NK-92 treated with Interleukin-12 subunit alpha and Interleukin-12 subunit beta, amount 100 ng/mL, for 24 hours (cell line): ENCODE measurements around the gene KIFC1.
A peak's percentile ranks its signal among the peaks of the same experiment; 100 is the strongest.

Experiments
- DNase-seq: peaks from one replicate; lab custom pipeline; 2025; lab: John Stamatoyannopoulos, UW

KIFC1 gene

DNA sequence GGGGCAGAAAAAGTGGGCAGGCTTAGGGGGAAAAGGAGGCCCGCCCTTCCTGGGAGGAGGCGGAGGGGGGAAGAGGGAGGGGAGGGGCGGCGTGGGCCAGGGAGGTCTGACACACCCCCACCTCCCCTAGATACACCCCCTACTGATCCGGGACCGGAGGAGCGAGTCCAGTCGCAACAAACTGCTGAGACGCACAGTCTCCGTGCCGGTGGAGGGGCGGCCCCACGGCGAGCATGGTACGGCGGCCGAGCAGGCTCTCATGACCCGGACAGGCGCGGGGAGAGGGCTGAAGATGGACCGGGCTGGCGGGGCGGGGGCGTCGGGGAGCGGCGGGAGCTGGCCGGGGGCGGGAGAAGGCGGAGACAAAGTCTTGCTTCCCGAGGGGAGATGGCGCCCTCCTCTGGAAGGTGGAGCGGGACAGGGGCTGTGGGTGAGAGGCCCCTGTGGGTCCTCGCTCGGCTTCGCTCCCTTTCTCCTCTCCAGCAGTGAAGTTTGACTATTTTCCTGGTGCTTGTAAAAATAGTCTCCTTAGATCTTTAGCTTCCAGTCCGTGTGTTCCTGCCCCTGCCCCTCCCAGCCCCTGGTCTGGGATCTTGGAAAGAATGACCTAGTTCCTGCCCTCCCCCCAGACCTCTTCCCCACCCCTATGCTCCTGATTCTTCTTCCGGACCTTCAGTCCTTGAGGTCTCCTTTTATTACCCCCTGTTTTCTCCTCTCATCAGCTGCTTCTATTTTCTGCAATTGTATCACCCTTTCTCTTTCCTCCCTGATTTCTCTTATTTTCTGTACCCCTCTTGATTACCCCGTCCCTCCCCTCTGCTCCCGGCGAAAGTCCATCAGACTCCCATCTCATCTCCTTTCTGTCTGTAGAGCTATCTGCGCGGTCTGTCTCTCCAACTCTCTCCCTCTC, 34.3 kb downstream of the KIFC1 start:
- peak; percentile 84 for DNase-seq

DNA sequence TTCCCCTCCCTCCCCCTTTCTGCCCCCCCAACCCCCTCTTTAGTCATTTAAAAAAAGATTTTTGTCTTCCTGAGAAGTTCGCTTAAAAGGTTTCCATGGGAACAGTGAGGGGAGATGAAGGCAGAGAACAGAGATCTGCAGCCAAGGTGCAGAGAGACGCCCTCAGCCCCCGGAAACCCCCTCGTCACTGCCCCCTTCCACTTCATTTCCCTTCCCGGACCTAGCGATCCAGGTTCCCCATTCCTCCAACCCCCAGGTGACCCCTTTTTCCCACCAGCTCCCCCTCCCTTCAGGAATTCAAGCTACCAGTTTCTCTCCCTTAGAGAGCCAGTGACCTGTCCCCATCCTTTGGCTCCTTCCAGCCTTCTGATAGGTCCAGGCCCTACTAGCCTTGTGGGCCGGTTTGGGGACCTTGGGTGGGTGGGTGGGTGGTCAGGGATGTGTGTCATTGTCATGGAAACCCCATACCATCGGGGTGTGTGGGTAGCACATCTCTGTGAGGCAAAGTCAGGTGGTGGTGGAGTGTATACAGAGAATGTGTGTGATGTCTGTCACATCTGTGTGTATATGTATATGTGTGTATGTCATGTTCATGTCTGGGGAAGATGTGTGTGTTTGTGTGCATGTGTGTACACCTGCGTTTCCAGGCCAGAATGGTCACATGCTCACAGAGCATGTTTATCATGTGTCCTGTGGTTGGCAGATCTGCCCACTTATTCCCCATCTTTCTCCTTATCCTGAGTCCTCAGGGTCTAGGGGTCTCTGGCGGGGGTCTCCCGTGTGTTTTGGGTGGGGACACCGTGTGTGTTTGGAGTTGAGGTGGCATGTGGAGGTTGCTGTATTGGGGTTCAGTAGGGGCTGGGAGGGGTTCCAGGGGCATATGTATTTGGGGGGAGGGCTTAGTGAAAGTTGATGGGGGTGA, 35.2 kb downstream of the KIFC1 start:
- DNase-seq = no peak

DNA sequence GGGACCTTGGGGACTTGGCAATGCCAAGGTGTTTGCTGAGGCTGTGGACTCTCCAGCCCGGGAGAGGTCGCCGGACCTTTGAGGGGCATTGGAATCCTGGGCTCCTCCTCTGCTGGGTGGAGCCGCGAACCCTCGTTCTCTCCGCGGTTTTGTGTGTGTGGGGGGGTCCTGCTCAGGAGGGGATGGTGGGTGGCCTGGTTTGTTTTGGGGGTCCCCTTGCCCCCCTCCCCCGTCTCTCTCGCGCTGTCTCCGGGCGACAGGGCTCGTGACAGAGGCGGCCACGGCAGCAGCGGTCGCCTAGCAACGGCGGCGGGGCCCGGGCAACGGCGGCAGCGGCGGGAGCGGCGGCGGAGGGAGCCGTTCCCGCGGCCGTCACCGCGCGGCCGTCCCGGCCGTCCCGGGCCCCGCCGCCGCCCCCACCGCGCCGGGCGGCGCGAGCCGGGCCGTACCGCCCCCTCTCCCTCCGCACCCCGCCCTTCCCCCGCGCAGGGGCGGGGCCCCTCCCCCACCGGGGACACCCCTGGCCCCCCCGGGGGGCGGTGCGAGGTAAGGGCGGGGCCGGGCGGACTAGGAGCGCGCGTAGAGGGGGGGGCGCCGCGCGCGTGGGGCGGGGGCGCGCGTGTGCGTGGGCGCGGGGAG, 36.1 kb downstream of the KIFC1 start:
- no peak for DNase-seq

DNA sequence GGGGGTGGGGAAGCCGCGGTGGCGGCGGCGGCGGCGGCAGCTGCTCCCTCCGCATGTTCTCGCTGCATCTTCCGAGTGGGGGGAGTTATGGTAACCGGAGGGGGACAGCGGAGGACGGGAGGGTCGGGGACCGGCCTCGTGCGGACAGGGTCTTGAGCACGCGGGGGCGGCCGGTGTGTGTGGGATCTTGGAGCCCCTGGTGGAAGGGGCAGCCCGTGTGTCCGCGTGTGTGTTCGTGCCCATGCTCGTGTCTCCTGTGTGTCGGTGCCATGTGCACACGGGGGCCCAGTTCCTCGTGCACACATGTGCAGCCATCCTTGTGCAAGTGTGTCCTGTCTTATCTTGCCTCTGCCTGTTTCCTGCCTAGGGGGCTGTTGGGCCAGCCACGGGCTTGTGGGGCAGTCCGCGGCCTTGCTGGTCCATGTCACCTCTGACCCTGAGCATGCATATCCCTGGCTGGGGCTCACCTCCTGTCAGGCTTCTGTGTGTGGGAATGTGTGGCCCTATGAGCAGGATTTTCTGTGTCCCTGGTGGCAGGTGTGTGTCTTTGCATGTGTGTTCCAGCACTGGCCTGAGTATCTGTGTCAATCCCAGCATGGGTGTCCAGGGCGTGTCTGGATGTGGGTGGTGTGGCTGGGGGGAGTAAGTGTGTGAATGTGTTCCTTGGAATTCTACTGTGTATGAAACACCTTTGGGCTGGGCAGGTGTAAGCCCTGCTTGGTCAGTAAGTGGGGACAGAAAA, 36.8 kb downstream of the KIFC1 start:
- no peak for DNase-seq

DNA sequence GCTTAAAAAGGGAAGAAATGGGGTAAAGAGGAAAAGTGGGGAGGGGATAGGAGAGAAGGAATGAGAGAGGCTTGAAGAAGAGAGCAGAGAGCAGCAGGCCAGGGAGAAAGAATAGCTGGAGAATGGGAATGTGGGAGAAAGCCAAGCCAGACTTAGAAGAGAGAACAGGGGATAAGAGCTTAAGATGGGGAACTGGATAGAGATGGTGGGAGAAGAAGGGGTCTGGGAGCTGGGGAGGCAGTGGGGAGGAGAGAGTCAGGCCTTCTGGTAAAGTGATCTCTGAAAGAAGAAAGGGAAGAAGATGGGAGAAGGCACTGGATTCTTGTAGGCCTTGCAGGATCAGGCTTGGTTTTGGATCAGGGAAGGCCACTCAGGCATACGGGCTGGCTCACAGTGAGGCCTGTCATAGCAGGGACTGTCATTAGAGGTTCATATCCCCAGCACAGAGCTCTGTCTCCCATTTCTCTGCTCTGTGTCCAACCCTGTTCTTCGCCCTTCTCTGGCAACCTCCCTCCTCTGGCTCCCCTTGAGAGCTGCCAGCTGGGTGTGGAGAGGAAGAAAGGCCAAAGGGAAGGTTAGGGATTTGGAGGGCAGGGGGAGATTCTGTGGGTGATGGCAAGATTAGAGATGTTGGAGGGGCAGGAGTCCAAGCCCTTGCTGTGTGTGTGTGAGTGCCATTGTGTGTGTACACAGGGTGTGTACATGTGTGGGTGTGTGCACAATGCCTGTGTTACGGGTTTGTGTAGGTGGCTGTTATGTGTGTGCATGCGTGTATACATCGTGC, 37.5 kb downstream of the KIFC1 start:
- no peak for DNase-seq

DNA sequence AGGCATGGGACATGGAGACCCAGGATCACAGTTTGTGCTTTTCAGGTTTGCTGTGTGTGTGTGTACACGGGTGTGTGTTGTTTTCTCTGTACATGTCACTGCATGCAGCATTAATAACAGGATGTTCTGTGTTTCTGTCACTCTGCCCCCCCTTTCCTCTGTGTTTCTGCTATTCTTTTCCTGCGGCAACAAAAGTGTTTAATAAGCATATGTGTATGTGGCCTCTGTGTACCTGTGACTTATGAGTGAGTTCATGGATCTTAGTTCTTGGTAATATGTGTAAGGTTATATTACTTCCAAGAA, 38.1 kb downstream of the KIFC1 start:
- DNase-seq = no peak

DNA sequence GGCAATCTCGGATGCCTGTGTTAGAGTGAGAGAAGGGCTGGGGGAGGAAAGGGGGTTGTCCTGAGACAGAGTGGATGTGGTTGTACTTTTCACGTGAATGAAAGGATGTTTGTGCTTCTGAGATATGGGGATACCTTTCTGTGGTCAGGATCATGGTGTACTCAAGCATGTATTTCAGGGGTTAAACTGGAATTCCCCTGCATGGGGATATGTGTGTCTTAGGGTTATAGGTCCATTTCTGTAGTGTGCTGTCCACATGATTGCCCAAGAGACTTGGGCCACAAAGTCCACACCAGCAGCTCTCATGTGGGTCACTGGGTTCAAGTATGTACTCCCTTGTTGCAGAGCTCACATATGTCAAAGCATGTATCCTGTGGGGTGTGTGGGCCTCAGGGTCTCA, 38.7 kb downstream of the KIFC1 start:
- DNase-seq = no peak

DNA sequence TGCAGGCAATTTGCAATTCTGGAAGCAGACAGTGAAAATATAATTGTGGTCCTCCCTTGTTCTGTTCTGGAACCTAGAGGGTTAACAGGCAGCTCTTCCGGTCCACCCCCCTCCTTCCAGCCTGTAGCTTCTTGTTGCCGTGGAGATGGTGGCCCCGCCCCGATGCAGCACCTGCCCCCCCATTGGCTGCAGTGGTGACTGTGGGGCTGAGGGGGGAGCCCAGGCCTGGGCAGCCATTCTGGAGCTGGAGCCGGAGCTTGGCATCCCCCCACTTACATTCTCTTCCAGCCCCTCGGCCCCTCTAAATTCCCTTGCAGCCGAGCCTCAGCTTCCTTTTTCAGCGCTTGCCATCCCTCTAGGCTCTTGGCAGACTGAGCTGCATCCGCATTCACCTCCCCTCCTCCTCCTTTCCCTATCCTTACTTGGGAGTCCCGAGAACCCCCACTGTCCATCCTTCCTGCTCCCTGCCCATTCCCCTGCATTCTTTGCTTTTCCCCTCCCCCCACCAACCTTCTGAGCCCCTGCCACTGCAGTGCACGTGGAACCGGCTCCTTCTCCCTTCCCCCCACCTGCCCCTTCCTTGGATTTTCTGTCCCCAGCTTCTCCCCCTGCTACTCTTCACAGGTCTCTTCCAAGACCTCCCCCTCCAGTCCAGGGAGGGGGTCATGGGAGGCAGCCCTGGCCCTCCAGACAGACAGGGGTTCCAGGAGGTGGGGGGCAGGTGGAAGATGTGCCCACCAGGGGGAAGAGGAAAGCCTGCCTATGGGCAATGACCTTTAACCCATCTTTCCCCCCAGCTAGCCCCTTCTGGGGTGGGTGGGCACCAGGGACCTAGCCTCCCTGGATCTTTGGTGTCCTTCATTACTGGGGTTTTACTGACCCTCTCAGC, 39.6 kb downstream of the KIFC1 start:
- peak; percentile 75 for DNase-seq

DNA sequence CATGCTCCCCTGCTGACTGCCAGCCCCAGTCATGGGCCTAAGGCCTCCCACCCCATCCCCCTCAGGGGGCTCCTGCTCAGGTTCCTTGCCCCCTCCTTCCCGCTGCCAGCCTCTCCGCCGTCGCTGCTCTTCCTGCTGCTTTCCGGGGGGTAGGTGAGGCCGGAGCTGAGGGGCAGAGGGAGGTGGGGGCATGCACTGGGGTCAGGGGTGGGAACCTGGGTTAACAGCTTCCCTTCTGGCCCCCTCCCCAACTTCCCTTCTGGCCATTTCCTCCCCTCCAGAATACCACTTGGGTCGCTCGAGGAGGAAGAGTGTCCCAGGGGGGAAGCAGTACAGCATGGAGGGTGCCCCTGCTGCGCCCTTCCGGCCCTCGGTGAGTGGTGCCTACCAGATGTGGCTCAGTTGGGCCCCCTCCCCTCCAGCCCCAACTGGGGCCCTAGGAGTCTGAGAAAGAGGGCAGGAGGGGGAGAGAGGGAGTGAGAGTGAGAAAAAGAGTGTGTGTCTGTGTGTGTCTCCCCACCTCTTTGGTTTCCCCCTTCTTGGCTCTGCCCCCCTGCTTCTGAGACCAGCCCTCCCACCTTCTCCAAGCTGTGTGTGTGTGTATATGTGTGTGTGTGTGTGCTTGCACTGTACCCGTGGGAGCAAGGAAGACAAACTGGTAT, 40.4 kb downstream of the KIFC1 start:
- no peak for DNase-seq

DNA sequence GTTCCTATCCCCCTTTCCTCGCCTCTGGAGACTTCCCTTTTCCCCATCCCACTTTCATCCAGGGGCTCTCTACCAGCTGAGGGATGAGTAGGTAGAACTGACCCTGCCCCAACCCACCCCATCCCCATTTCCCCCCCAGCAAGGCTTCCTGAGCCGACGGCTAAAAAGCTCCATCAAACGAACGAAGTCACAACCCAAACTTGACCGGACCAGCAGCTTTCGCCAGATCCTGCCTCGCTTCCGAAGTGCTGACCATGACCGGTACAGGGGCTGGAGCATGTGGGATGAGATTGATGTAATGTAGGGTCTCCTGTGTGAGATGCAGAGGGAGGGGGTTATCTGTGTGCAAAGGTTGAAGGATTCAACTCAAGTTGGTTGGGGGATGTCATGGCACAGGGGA, 40.9 kb downstream of the KIFC1 start:
- no peak for DNase-seq

DNA sequence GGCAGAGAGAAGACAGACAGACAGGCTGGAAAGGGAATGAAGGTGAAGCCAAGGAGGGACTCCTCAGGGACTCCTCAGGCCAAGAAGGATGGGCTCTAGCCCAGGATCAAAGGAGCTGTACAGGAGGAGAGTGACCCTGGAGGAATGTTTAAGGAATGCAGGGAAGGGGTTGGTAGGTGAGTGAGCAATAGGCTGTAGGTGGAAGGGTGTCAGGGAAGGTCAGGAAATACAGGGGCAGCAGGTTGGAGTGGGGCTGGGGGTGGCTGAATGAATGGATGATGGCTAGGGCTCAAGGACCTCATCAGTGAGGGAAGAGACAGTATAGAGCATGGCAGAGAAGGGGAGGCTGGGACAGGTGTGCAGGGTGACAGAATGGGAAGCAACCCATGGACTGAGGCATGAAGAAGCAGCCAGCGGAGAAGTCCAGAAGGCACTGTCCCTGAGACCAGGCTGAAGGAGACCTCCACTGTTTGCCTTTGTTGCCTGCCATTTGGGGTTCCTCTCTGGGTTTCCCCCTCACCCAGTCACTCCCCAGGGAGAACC, 41.4 kb downstream of the KIFC1 start:
- no peak for DNase-seq

DNA sequence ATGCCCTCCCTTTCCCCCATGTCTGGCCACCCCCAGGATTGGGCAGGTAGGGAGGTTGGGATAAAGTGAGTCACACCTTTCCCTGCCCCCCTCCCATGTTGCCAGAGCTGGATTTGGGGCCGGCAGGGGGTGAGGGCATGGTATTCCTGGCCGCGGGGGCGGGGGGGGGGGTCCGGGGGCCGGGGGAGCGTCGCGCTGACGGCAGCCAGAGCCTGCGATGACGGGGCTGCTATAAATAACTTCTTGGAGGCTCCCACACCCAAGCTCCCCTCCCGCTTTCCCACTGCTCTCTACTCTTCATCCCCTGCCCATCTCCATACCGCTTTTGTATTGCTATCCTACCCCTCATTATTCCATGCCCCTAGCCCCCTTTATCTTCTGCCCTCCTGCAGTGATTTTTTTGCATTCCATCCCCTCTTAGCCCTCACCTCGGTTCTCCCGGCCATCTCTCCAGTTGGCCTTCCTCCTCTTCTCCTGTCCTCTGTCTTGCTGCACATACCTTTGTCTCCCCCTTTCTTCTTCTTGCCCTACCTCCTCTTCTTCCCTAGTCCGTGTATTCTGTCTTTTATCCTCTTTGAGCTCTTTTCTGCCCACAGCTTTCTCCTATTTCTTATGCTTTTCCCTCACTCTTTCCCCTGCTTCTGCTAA, 42.0 kb downstream of the KIFC1 start:
- DNase-seq = no peak

DNA sequence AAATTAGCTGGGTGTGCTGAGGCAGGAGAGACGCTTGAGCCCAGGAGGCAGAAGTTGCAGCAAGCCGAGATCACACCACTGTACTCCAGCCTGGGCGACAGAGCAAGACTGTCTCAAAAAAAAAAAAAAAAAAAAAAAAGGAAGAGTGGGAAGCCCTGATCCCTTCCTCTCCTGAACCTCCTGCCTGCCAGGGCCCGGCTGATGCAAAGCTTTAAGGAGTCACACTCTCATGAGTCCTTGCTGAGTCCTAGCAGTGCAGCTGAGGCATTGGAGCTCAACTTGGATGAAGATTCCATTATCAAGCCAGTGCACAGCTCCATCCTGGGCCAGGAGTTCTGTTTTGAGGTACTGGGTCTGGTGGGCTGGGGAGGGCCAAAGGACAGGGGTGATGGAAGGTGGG, 43.3 kb downstream of the KIFC1 start:
- no peak for DNase-seq

DNA sequence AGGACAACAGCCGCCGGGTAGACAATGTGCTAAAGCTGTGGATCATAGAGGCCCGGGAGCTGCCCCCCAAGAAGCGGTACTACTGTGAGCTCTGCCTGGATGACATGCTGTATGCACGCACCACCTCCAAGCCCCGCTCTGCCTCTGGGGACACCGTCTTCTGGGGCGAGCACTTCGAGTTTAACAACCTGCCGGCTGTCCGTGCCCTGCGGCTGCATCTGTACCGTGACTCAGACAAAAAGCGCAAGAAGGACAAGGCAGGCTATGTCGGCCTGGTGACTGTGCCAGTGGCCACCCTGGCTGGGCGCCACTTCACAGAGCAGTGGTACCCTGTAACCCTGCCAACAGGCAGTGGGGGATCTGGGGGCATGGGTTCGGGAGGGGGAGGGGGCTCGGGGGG, 46.0 kb downstream of the KIFC1 start:
- DNase-seq = no peak

DNA sequence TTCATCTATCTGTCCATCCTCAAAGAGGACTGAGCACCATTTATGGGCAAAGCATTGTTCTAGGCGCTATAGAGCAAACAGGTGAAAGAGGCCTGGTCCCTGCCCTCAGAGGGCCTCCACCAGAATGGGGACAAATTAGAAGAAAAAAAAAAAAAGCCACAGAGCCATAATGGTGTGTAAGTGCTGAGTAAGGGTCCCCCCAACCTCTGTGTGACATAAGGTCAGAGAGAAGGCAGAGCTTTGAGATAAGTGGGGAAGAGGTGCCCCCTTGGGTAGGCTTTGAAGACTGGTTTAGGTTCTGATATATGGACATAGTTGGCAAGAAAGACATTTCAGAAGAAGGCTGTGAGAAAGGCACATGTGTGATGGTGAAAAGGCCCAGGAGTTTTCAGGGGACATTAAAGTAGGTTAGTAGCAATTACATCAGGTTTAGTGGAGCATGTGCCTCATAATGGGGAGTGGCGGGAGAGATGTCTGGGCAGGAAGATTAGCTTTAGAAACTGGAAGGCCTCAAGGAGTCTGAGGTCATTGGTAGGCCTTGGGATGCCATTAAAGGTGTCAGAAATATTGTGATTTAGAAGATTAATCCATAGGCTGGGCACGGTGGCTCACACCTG, 47.5 kb downstream of the KIFC1 start:
- DNase-seq = no peak

DNA sequence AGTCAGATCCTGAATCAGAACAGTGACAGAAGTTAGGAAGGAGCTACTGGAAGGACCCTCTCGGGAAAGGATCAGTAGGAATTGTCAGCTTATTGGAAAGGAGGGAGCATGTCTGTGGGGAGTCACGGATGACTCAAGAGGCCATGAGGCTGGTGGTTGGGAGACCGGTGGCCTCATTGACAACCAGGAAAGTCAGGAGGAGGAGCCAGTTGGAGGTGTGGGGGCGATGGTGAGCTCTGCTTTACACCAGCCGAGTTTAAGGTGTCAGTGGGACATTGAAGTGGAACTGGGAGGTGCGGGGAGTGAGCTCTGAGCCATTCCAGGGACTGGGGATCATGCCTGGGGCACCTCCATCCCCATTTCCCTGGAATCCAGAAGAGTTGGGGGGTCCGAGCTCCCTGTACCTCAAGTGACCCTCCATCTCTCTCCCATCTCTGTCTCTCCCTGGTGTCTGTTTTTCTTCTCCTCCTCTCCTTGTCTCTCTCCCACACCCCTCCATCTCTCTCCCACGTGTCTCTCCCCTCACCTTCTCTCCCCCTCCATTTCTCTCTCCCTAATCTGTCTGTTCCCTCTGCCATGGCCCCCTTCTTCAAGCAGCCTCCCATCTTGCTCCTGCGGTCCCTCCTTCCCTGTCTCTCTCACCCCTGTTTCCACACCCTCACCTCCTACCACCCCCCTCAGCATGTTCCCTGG, 48.5 kb downstream of the KIFC1 start:
- DNase-seq = no peak

DNA sequence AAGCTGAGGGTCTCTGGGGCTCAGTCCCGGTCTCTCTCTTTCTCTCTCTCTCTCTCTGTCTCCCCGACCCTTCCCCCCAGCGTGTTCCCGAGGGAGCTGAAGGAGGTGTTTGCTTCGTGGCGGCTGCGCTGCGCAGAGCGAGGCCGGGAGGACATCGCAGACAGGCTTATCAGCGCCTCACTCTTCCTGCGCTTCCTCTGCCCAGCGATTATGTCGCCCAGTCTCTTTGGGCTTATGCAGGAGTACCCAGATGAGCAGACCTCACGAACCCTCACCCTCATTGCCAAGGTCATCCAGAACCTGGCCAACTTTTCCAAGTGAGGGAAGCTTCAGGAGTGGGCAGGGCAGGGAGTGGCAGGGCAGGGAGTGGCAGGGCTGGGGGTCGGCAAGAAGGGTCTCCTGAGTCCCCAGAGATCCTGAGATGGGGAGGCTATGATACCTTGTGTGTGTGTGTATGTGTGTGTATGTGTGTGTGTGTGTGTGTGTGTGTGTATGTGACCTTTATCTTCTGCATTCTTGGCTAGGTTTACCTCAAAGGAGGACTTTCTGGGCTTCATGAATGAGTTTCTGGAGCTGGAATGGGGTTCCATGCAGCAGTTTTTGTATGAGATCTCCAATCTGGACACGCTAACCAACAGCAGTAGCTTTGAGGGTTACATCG, 49.2 kb downstream of the KIFC1 start:
- no peak for DNase-seq
